NCI-H748 (cell line): Measurements from ENCODE around the gene KIF3A.

ENCODE experiments used
- DNase-seq: peaks from one replicate; lab custom pipeline; 2025; ENCODE audit not compliant: unreplicated experiment; lab: John Stamatoyannopoulos, UW

KIF3A gene

GRCh38 chr5:132771503-132771998 lies 34.2 kb upstream of the KIF3A start:
- DNase-seq: no peak

DNA sequence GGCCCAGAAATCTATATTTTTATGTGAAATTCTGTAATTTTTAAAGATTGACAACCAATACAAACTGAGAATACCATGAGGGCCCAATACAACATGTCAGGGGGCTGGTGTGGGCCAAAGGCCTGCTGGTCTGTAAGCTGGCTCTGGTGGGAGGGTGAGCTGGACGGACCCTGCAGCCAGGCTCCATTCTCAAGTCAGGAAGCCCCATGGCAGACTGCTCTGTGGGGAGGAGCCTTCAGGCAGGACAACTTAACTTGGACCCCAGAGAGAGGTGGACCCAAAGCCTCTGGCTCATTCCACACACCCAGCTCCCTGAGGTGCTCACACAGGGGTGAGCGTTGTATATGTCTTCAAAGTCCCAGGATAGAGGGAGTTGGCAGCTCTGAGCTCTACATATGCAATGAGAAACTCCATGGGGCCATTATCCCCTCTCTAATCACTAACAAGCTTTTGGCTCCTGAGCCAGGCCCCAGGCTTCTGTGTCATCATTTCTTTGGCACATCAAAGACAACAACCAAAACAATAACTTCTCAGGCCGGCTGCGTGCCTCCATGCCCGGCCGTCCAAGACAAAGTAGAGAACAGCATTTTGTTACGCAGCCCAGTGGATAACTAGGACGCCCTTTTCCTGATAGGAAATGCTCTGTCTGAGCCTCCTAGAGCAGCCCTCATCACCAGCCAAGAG lies 33.3 kb upstream of the KIF3A start:
- no peak for DNase-seq

DNA sequence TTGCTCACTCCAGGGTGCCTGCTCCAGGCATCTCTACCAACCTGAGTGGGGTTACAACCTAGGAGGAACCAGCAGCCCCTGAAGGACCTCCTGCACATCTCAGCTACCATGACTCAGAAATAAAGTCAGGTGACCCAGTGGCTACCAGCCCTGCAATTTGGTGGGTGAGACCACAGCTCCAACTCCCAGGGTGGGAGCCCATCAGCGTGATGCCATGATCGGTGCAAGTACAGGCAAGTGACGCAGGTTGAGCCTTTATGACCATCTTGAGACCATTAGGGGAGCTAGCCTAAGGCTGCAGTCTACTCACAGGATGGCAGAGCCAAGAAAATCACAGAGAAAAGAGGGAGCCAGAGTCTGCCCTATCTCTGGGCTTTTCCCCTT lies 31.1 kb upstream of the KIF3A start:
- no peak for DNase-seq

DNA sequence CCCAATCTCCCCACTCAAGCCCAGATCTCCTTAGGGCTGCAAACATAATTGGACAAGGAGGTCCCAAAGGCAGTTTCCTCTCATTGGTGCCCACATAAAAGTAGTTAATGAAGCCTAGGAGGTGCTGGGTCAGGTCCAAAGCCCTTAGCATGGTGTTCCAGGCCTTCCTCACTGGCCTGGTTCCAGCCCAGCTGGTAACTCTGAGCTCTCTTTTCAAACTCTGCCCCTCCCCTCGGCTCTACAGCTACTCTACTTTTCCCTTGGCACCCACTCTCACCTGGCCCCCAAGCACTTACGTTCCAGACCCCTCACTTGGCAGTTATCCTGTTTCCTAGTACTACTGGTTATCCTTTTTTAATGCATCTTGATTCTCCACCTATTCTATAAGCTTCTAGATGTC lies 29.8 kb upstream of the KIF3A start:
- DNase-seq: no peak

DNA sequence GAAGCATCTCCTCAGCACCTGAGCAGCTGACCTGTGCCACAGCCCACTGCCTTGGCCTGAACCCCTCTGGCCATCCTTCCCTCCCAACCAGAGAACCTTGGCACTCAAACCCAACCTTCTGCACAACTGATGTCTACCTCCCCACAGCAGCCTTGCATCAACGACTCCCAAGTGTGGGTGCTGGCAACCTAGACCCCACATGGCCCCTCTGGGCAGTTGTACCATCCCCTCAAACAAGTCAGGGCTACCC lies 29.4 kb upstream of the KIF3A start:
- DNase-seq: no peak

DNA sequence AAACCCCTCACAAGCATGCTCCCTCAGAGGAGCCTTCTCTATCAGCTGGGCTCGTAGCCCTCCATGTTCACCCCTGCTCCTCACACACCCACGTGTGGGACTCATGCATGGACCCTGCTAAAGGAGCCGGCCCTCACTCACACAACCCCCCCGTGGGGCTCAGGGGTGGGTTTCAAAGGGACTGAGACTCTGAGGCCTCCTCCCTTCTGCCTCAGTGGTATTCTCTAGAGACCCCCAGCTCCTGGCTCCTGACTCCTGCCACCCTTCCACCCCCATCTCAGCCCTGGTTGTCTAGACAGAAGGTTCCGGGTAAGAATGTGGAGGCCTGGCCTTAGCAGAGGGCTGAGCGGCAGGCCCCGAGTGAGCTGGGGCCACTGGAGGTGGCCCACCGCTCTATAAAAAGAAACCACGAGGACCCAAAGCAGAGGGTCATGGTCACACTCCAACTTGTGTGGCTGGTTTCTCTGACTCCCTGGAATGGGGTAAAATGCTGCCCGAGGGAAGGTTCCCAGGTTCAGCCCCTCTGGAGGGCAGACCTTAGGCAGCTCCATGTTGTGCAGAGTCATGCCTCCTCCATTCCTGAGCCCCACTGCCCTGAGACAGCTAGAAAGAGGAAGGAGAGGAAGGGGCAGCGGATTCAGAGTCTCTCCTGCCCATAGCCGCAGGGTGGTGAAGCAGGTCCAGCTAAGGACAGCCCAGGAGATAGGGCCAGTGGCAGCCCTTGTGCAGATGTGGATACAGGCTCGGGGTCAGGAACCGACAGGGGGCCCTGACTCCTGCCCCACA lies 28.9 kb upstream of the KIF3A start:
- DNase-seq: no peak

- DNase-seq: no peak
Observed at GRCh38 chr5:132765311-132766019, 28.1 kb upstream of the KIF3A start.

GRCh38 chr5:132764671-132765238 lies 27.4 kb upstream of the KIF3A start:
- no peak for DNase-seq

GRCh38 chr5:132764051-132764450 lies 26.7 kb upstream of the KIF3A start:
- no peak for DNase-seq

DNA sequence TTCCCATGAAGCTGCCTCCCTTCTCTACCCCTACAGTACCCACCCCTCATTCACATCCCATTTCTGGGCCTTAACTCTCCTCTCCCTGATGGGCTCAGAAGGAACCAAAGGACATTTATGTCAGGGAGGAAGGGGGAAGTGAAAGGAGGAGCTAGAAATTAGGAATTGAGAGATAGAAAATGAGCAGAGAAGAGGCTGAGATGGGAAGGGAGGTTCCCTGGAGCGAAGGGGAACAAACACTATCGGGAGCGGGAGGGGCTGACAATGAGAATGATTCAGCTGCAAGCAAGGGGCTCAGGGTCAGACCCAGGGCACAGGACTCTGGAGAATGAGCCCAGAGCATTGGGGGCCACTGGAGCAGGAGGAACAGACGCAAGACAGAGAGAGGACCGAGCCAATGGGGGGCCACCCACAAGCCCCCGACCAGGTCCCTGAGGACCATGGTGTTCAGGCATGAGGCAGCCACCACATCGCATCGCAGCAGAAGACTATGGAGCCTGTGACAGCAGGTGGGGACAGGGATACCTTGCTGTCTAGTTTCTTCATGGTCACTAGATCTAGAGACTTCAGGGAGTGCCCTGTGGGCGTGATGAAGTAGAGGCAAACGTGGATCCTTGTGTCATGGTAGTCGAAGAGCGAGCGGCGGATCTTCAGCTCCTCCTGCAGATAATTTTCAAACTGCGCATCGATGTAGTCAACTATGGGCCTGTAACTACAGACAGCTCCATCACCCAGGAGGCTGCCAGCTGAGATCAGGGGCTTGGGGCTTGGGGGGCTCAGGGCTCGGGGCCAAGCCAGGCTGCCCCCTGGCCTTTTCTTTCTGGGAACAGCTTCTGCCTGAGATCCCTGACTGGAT lies 26.1 kb upstream of the KIF3A start:
- DNase-seq: no peak

GRCh38 chr5:132762246-132763000 lies 25.1 kb upstream of the KIF3A start:
- no peak for DNase-seq

DNA sequence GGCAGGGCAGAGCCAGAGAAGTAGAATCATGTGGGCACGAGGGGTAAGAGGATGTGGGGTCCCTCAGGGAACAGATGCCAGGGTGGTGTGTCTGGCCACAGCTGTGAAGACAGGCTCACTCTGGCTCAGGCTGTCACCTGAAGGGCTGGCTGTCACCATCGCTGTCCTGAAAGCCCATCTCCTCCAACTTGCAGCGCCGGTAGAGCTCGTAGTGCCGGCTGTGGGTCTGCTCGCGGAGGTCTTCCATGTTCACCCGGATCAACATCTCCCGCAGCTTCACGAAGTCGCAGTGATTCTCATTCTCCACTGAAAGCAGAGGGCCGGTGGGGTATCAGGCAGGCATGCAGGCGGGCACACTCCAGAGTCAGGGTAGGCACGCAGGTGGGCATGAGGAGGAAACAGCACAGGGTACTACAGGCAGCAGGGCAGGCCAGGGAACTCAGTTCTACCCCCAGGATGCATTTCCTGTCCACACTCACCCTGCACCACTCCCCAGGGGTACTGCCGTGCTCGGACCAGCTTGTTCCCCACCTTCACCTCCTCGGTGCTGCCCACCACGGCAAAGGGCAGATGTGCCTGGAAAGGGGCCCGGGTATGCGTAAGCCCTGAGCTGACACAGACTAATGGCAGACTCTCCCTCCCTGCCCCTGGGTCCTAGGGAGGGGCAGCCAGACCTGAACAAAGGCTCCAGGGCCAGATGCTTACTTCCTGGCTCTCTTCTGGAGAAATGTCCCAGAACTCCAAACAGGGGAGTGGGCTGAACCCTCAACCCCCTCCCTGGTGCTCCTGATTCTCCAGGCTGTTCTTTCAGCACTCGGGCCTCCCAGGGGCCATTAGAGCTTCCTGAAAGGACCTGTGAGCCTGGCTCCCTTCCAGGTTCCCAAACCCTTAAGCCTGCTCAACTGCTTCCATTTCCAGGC lies 24.2 kb upstream of the KIF3A start:
- DNase-seq: no peak

- DNase-seq: no peak
Observed at GRCh38 chr5:132760601-132761317, 23.4 kb upstream of the KIF3A start.

DNA sequence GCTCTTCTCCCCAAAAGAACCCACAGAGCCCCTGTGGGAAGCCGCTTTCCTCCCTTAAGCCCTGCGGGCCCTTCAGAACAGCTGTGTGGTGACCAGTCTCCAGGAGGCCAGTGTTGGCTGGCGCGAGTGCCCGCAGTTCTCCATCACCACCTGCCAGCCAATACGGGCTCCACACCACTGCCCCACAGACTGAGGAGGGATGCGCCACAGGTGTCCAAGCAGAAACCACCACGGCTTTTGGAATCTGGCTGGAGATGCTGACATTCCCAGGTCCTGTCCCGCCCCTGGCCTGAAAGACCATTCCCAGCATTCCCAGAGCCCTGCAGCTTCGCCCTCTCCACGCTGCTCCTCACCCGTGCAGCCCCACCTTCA lies 22.7 kb upstream of the KIF3A start:
- no peak for DNase-seq

GRCh38 chr5:132759114-132760048 lies 22.0 kb upstream of the KIF3A start:
- peak; percentile 6 for DNase-seq

DNA sequence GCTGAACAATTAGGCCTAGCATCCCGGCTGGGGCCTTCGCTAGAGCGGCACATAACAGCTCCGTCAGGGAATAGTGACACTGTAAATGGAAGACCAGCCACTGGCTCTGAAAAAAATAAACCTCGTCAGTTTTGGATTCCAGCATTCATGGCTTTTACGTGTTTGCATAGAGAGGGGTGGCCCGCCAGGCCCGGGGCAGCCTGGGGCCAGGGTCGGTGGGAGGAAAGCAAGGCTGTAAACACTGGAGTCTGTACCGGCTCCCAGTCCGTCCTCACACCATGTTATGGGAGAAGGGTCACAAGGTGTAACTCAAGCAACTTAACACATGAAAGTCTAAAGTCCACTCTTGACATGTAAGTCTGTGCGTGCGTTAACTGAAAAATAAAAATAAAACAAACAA lies 21.1 kb upstream of the KIF3A start:
- DNase-seq: no peak

DNA sequence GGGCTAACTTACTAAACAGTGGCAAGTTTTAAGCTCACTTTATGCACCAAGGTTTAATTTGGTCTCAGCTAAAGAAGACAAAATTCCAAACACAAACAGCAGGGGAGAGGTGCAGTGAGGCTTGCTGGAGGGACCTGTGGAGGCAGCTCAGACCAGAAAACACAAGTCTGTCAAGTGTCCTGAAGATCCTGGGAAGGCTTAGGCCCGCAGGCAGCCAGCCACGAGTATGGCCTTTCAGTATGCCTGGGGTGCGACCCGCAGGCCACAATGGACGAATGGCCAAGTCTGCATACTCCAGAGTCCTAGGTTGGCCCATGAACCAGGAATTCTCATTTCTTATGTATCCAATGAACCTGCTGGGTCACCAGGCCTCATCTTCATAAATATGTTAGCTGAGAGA lies 19.2 kb upstream of the KIF3A start:
- no peak for DNase-seq

DNA sequence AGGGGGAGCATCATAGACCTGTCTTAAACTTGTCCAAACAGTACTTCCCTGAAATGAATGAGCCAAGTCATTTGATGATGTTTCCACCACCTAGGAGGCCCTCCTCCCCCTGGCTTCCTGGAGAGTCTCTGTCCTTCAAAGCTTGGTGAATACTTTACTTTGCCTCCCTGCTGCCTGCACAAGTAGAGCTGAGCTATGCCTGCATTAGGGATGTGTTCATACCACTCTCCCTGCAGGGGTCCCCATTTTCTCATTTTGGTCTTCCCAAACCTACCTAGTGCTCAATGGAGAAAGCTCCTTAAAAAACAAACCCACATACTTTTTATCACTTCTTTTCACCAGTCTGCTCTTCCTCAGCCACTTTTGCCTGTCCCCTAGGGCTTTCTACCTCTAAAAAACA lies 17.6 kb upstream of the KIF3A start:
- no peak for DNase-seq
